B cell (primary cell): Measurements from ENCODE around the gene SLC15A3. TPM values are rescaled to one million over a fixed set of nuclear protein-coding genes. Genes with fewer than 3 reads are reported as not detected.

Experiments used
- ATAC-seq: fragments of 200-7000 bp; cut with Tn5 transposase; one replicate; pipeline ENCODE4 v1.10.0; 2021; ENCODE audit warnings: low read depth, mild to moderate bottlenecking, moderate number of reproducible peaks, moderate library complexity
- CTCF ChIA-PET: fragments of 350-600 bp; sonication (Branson Sonifier 250); formaldehyde crosslinking; loops from one replicate; lab custom pipeline; 2021; ENCODE audit warnings: antibody characterized with exemption, inconsistent platforms; lab: Charles Lee
- POLR2A ChIA-PET: fragments of 350-600 bp; sonication (Branson Sonifier 250); formaldehyde crosslinking; loops from one replicate; lab custom pipeline; 2021; ENCODE audit warnings: antibody characterized with exemption; lab: Charles Lee
- DNase-seq: peaks from one replicate; pipeline ENCODE4 v3.0.0; 2013
- H2AFZ ChIP-seq: 2 replicates; pipeline ENCODE4 v1.6.1; 2012; ENCODE audit warnings: mild to moderate bottlenecking, low read depth, low read length; ENCODE audit not compliant: insufficient read depth, poor library complexity, severe bottlenecking
- H3K27ac ChIP-seq, 2 donors: 1 replicate in 1 of 2; 2 replicates in 1 of 2; pipeline ENCODE4 v1.5.1; 2012 to 2013; ENCODE audit warnings: low read length in 2 of 2, mild to moderate bottlenecking in 2 of 2, moderate library complexity in 1 of 2
- H3K27me3 ChIP-seq, 4 experiments: fragments of 200-600 bp in 1 of 4; sonication (generic) in 1 of 4; replicated peaks in 1 of 4; 1 replicate in 2 of 4; 2 replicates in 2 of 4; pipeline versions ENCODE4 v1.6.1 to v1.7.0; 2013 to 2016; ENCODE audit warnings: low read length in 3 of 4, mild to moderate bottlenecking in 2 of 4, mixed read lengths in 1 of 4, moderate library complexity in 1 of 4; ENCODE audit not compliant: insufficient read depth in 4 of 4, control insufficient read depth in 3 of 4; ENCODE audit errors: control extremely low read depth in 1 of 4
- H3K36me3 ChIP-seq, 2 experiments: replicated peaks in 1 of 2; 1 replicate in 1 of 2; 2 replicates in 1 of 2; pipeline versions ENCODE4 v1.6.1 to v1.7.1; 2013; ENCODE audit warnings: low read length in 1 of 2; ENCODE audit not compliant: insufficient read depth in 2 of 2, control insufficient read depth in 1 of 2; ENCODE audit errors: control extremely low read depth in 1 of 2, extremely low read depth in 1 of 2
- H3K4me1 ChIP-seq, 2 donors: fragments of 200-600 bp in 1 of 2; sonication (generic) in 1 of 2; 1 replicate in 1 of 2; 2 replicates in 1 of 2; pipeline versions ENCODE4 v1.5.1 to v1.6.1; 2013 to 2017; ENCODE audit warnings: low read length in 2 of 2; ENCODE audit not compliant: control insufficient read depth in 2 of 2, insufficient read depth in 2 of 2
- H3K4me2 ChIP-seq: replicated peaks from 2 replicates; pipeline ENCODE3; 2012; ENCODE audit warnings: mild to moderate bottlenecking, low read depth, low read length; ENCODE audit not compliant: poor library complexity, severe bottlenecking
- H3K4me3 ChIP-seq, 5 experiments: fragments of 200-600 bp in 1 of 5; sonication (generic) in 1 of 5; 1 replicate in 3 of 5; 2 replicates in 2 of 5; pipeline versions ENCODE4 v1.5.1 to v1.7.0; 2011 to 2016; ENCODE audit warnings: low read length in 4 of 5, mild to moderate bottlenecking in 4 of 5, low read depth in 2 of 5, control low read depth in 1 of 5, moderate library complexity in 1 of 5; ENCODE audit not compliant: insufficient read depth in 1 of 5; ENCODE audit errors: control extremely low read depth in 1 of 5, extremely low read depth in 1 of 5
- H3K79me2 ChIP-seq: fragments of 200-600 bp; sonication (generic); one replicate; pipeline ENCODE4 v1.6.0; 2016; ENCODE audit warnings: low read length; ENCODE audit not compliant: control insufficient read depth, insufficient read depth
- H3K9ac ChIP-seq: fragments of 200-600 bp; sonication (generic); 2 replicates; pipeline ENCODE4 v1.6.1; 2017; ENCODE audit warnings: mild to moderate bottlenecking, low read length, moderate library complexity
- H3K9me3 ChIP-seq, 3 donors: one replicate each; pipeline versions ENCODE4 v1.6.1 to v1.7.1; 2013; ENCODE audit warnings: low read length in 2 of 3; ENCODE audit not compliant: control insufficient read depth in 2 of 3, insufficient read depth in 1 of 3; ENCODE audit errors: control extremely low read depth in 1 of 3
- H4K20me1 ChIP-seq: 2 replicates; pipeline ENCODE4 v1.6.0; 2012; ENCODE audit warnings: mild to moderate bottlenecking, low read length; ENCODE audit not compliant: insufficient read depth, control insufficient read depth, poor library complexity, severe bottlenecking
- H3K27ac Mint-ChIP-seq: one replicate; pipeline ENCODE4 v1.8.0; 2021; ENCODE audit warnings: mixed read lengths
- H3K27me3 Mint-ChIP-seq: one replicate; pipeline ENCODE4 v1.8.0; 2021; ENCODE audit warnings: mixed read lengths
- H3K4me1 Mint-ChIP-seq: one replicate; pipeline ENCODE4 v1.8.0; 2021; ENCODE audit warnings: mixed read lengths
- H3K4me3 Mint-ChIP-seq: one replicate; pipeline ENCODE4 v1.8.0; 2021; ENCODE audit warnings: mixed read lengths
- H3K9me3 Mint-ChIP-seq: one replicate; pipeline ENCODE4 v1.8.0; 2022; ENCODE audit warnings: mixed read lengths; ENCODE audit not compliant: insufficient read depth
- CTCF ChIP-seq: fragments of 200-600 bp; IDR thresholded peaks from one replicate; pipeline ENCODE4 v1.8.0; 2022; ENCODE audit warnings: antibody characterized with exemption, mild to moderate bottlenecking
- EZH2 ChIP-seq: IDR thresholded peaks from 2 replicates; pipeline ENCODE4 v1.6.1; 2012; ENCODE audit warnings: borderline replicate concordance, low read depth, mild to moderate bottlenecking, moderate library complexity, low read length; ENCODE audit not compliant: insufficient read depth, poor library complexity, severe bottlenecking
- WGBS: methylation state at CpG from one replicate; pipeline ENCODE4 v1.1.5; 2013; ENCODE audit warnings: missing lambda C conversion rate; ENCODE audit not compliant: insufficient coverage; 5-methylcytosine and 5-hydroxymethylcytosine counted together
- intact Hi-C: fragments of 100-400 bp; cut with micrococcal nuclease; formaldehyde crosslinking; loops from one replicate; pipeline ENCODE4 v1.10.0; 2022
- polyA plus RNA-seq: library from polyadenylated mRNA; depleted of rRNA; stranded (reverse); fragments of >200 nt; gene quantifications from 2 replicates; pipeline ENCODE4 v1.2.3, GENCODE V29; 2012
- total RNA-seq, 2 donors: library from RNA; stranded (reverse); fragments of 120-200 nt in 1 of 2; gene quantifications; 1 replicate in 1 of 2; 2 replicates in 1 of 2; pipeline versions ENCODE4 v1.2.3 to v1.2.4, GENCODE V29; 2013 to 2022

SLC15A3 gene
- total and polyA plus RNA-seq, 2 donors (not counting 1 experiment from before 2014, with no cell fraction given), result 61.5 to 91.4 TPM

GRCh38 chr11:60919956-60920355, 32.0 kb downstream of the SLC15A3 start:
- H4K20me1 ChIP-seq, result peaks cover 78% of the 10 kb centered on the region
- H3K4me1 Mint-ChIP-seq, result peaks cover 65% of the 10 kb centered on the region
- peaks cover 0 to 22% (median 6%) of the 10 kb centered on the region in 4 experiments for H3K27me3 ChIP-seq
- no peak overlapping the region for H3K4me3 ChIP-seq
- H3K9me3 Mint-ChIP-seq, result no peaks in the 10 kb centered on the region
- H3K9me3 ChIP-seq, result no peaks in the 10 kb centered on the region
- H3K79me2 ChIP-seq, result peaks cover 59% of the 10 kb centered on the region
- H3K27me3 Mint-ChIP-seq, result no peaks in the 10 kb centered on the region
- peak overlapping the region; percentile 53 for H3K4me2 ChIP-seq
- H2AFZ ChIP-seq, result no peak overlapping the region
- intact Hi-C loops, result loop anchor here (5.0 to 10.0 kb wide), 3 partner anchors 435 to 1255 kb away; partner anchors contain the start of genes FTH1 and PATL1
- H3K27ac Mint-ChIP-seq, result no peak overlapping the region
- TF ChIP-seq EZH2 (no peak), CTCF (no peak)
- POLR2A ChIA-PET, result interaction anchor here (0.6 to 8.3 kb wide), 2 partner anchors 12 to 1868 kb away, joined by 3 to 96 read pairs; no protein-coding TSS in a partner anchor
- peaks cover 0 to 43% of the 10 kb centered on the region in 2 experiments for H3K36me3 ChIP-seq
- H3K4me1 ChIP-seq, result peaks cover 56 to 67% of the 10 kb centered on the region in 2 donors
- H3K27ac ChIP-seq, result no peak overlapping the region
- ATAC-seq (no peak), DNase-seq (no peak)
- H3K4me3 Mint-ChIP-seq, result no peak overlapping the region
- no peak overlapping the region for H3K9ac ChIP-seq
- 80% methylated on average over 1 of the region's 2 CpGs for WGBS
- CTCF ChIA-PET, result interaction anchor here (1.5 to 11.8 kb wide), 5 partner anchors 10 to 210 kb away, joined by 3 to 129 read pairs (median 5); partner anchors contain the start of gene PRPF19

DNA sequence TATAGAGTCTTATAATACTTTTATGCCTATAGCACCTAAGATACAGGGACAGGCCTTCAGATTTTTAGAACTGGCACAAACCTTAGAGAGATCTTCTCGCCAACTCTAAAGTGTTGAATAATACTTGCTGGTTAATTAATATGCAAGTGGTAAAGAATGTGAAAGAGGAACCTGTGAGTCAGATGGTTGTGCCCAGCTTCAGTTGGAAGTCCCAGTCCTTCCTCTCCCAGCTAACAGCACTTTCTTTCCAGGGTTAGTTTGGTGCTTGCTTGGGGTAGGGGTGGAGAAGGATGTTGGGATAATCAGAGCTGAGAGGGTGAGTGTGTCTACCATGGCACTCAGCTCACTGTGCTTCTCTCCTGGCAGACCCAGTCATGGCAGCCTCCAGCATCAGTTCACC, 32.7 kb downstream of the SLC15A3 start:
- Histone ChIP-seq H3K4me2 (peak overlapping the region; percentile 53), H3K79me2 (peaks cover 66% of the 10 kb centered on the region), H3K27me3 (peaks cover 0 to 17% (median 5%) of the 10 kb centered on the region in 4 experiments), H3K36me3 (peaks cover 0 to 43% of the 10 kb centered on the region in 2 experiments), H4K20me1 (peaks cover 78% of the 10 kb centered on the region), H3K27ac (peak overlapping the region in 1 of 2 donors; percentile 16), H3K4me3 (no peak overlapping the region), H3K9me3 (no peaks in the 10 kb centered on the region), H2AFZ (no peak overlapping the region), H3K4me1 (peaks cover 52 to 63% of the 10 kb centered on the region in 2 donors), H3K9ac (no peak overlapping the region)
- peak overlapping the region; percentile 85 for H3K27ac Mint-ChIP-seq
- ATAC-seq (no peak), DNase-seq (peak; percentile 56)
- TF ChIP-seq EZH2 (no peak), CTCF (no peak)
- intact Hi-C loops, result loop anchor here (5.0 to 10.0 kb wide), 3 partner anchors 435 to 1255 kb away; partner anchors contain the start of genes FTH1 and PATL1
- H3K27me3 Mint-ChIP-seq, result no peaks in the 10 kb centered on the region
- ChIA-PET POLR2A (interaction anchor here (0.6 to 8.3 kb wide), 2 partner anchors 13 to 1867 kb away, joined by 3 to 96 read pairs; no protein-coding TSS in a partner anchor), CTCF (interaction anchor here (0.6 to 11.8 kb wide), 11 partner anchors 10 to 612 kb away, joined by 3 to 129 read pairs (median 4); partner anchors contain the start of gene PRPF19)
- peak overlapping the region; percentile 69 for H3K4me3 Mint-ChIP-seq
- peaks cover 66% of the 10 kb centered on the region for H3K4me1 Mint-ChIP-seq
- no CpG with 5 or more reads among the region's 1 CpG for WGBS
- H3K9me3 Mint-ChIP-seq, result no peaks in the 10 kb centered on the region
